Esophagus squamous epithelium (tissue), 5 donors: ENCODE results near the gene C12orf56. TPM values are rescaled to one million over a fixed set of nuclear protein-coding genes. Genes with fewer than 3 reads are reported as not detected.

Experiments used
- DNase-seq: peaks from one replicate; lab custom pipeline; 2025; lab: John Stamatoyannopoulos, UW
- H3K27ac ChIP-seq, 4 donors: fragments of 200-600 bp; sonication (generic); one replicate each; pipeline ENCODE4 v1.5.1; 2016 to 2019; ENCODE audit warnings: mild to moderate bottlenecking in 1 of 4
- H3K27me3 ChIP-seq, 4 donors: fragments of 200-600 bp; sonication (generic); 1 replicate in 3 of 4; 2 replicates in 1 of 4; pipeline versions ENCODE4 v1.5.1 to v1.6.0; 2017 to 2021; ENCODE audit warnings: antibody characterized with exemption in 1 of 4
- H3K36me3 ChIP-seq, 3 donors: fragments of 200-600 bp; sonication (generic); one replicate each; pipeline ENCODE4 v1.5.1; 2016 to 2019
- H3K4me1 ChIP-seq, 3 donors: fragments of 200-600 bp; sonication (generic); one replicate each; pipeline ENCODE4 v1.5.1; 2017 to 2019
- H3K4me3 ChIP-seq, 4 donors: fragments of 200-600 bp; sonication (generic); 1 replicate in 3 of 4; 2 replicates in 1 of 4; pipeline ENCODE4 v1.5.1; 2016 to 2019; ENCODE audit warnings: mild to moderate bottlenecking in 2 of 4, moderate library complexity in 1 of 4
- H3K9me3 ChIP-seq, 3 donors: fragments of 200-600 bp; sonication (generic); one replicate each; pipeline ENCODE4 v1.5.1; 2016 to 2019
- CTCF ChIP-seq, 6 experiments: fragments of 450-650 bp in 4 of 6; fragments of 200-600 bp in 2 of 6; sonication (generic) in 2 of 6; IDR thresholded peaks; one replicate each; pipeline ENCODE4 v1.5.1; 2016 to 2019; ENCODE audit warnings: antibody characterized with exemption in 6 of 6, mild to moderate bottlenecking in 4 of 6, moderate library complexity in 4 of 6
- POLR2A ChIP-seq, 4 donors: fragments of 450-650 bp; IDR thresholded peaks; one replicate each; pipeline ENCODE4 v1.6.1; 2017; ENCODE audit warnings: antibody characterized with exemption in 4 of 4, mild to moderate bottlenecking in 4 of 4, moderate library complexity in 3 of 4
- WGBS, 2 donors: methylation state at CpG; one replicate each; pipeline ENCODE4 v1.1.5; 2018; 5-methylcytosine and 5-hydroxymethylcytosine counted together
- intact Hi-C: fragments of 100-400 bp; cut with DNase I; formaldehyde crosslinking; loops from one replicate; pipeline ENCODE4 v1.15.0; 2022
- total RNA-seq, 4 donors: library from RNA; depleted of rRNA; stranded (reverse); fragments of >200 nt; gene quantifications; one replicate each; pipeline ENCODE4 v1.1.0, GENCODE V29; 2016
- donor health status: DM: yes; HTN: yes; CAD: no.

The C12orf56 gene
- 1 to 10 TPM in 3 of 4 donors, under 1 TPM in 1; 1.00 to 6.8 (median 3.0) TPM for total RNA-seq

GRCh38 chr12:64390275-64390851 is at the start of gene C12orf56:
Gene C12orf56 (minus strand): TSS chr12:64390758. CDS start chr12:64390565, 193 bp downstream.
- Histone ChIP-seq H3K27me3 (peaks cover 0 to 28% (median 0%) of the 10 kb centered on the region in 4 donors), H3K4me3 (peak within 1 kb of the TSS; percentile 33 to 67 (median 42)), H3K4me1 (peaks cover 5 to 62% (median 14%) of the 10 kb centered on the region in 3 donors), H3K36me3 (no peaks in the 10 kb centered on the region), H3K9me3 (no peaks in the 10 kb centered on the region), H3K27ac (peak within 1 kb of the TSS in 1 of 4 donors; percentile 2)
- 11% methylated on average over 11 of the region's 66 CpGs; no CpG with 5 or more reads in 1 of the 2 donors for whole genome bisulfite sequencing, 2 donors
- DNase-seq = no peak
- TF ChIP-seq POLR2A (IDR thresholded peaks at IDR 0.05) (no peak), CTCF (IDR thresholded peaks at IDR 0.05) (no peak)
- intact Hi-C loops = no loop called here

GRCh38 chr12:64440100-64440499 is 49.5 kb upstream of the C12orf56 start:
- H3K36me3 ChIP-seq = peaks cover 7 to 100% (median 24%) of the 10 kb centered on the region in 3 donors
- H3K27ac ChIP-seq = no peak overlapping the region
- no peak overlapping the region for H3K4me3 ChIP-seq
- no peak for DNase-seq
- TF ChIP-seq POLR2A (IDR thresholded peaks at IDR 0.05) = no peak
- no peak for TF ChIP-seq CTCF (IDR thresholded peaks at IDR 0.05)
- WGBS, 2 donors = 100% methylated on average over 1 of the region's 1 CpG
- no peaks in the 10 kb centered on the region for H3K27me3 ChIP-seq
- no peaks in the 10 kb centered on the region for H3K9me3 ChIP-seq
- intact Hi-C loops = no loop called here
- H3K4me1 ChIP-seq = no peaks in the 10 kb centered on the region

- no peaks in the 10 kb centered on the region for H3K9me3 ChIP-seq
- WGBS, 2 donors = 90 to 91% methylated on average over 5 of the region's 5 CpGs
- no peak overlapping the region for H3K27ac ChIP-seq
- intact Hi-C loops = no loop called here
- no peaks in the 10 kb centered on the region for H3K27me3 ChIP-seq
- peaks cover 7 to 100% (median 41%) of the 10 kb centered on the region in 3 donors for H3K36me3 ChIP-seq
- DNase-seq = no peak
- H3K4me1 ChIP-seq = no peaks in the 10 kb centered on the region
- H3K4me3 ChIP-seq = no peak overlapping the region
- TF ChIP-seq CTCF (IDR thresholded peaks at IDR 0.05) = no peak
Measured at GRCh38 chr12:64433915-64434314, 43.4 kb upstream of the C12orf56 start.

GRCh38 chr12:64431791-64432190 is 41.2 kb upstream of the C12orf56 start:
- DNase-seq = no peak
- Histone ChIP-seq H3K27ac (no peak overlapping the region), H3K9me3 (no peaks in the 10 kb centered on the region), H3K4me3 (no peak overlapping the region), H3K4me1 (no peaks in the 10 kb centered on the region), H3K27me3 (no peaks in the 10 kb centered on the region), H3K36me3 (peaks cover 7 to 100% (median 51%) of the 10 kb centered on the region in 3 donors)
- WGBS, 2 donors = 92 to 94% methylated on average over 4 of the region's 4 CpGs
- TF ChIP-seq CTCF (IDR thresholded peaks at IDR 0.05) (no peak), POLR2A (IDR thresholded peaks at IDR 0.05) (no peak)
- intact Hi-C loops = no loop called here

GRCh38 chr12:64430886-64431285 is 40.3 kb upstream of the C12orf56 start:
- DNase-seq = no peak
- no peak overlapping the region for H3K4me3 ChIP-seq
- H3K9me3 ChIP-seq = no peaks in the 10 kb centered on the region
- no peak overlapping the region for H3K27ac ChIP-seq
- TF ChIP-seq POLR2A (IDR thresholded peaks at IDR 0.05) (no peak), CTCF (IDR thresholded peaks at IDR 0.05) (no peak)
- intact Hi-C loops = no loop called here
- no peaks in the 10 kb centered on the region for H3K4me1 ChIP-seq
- peaks cover 4 to 100% (median 55%) of the 10 kb centered on the region in 3 donors for H3K36me3 ChIP-seq
- H3K27me3 ChIP-seq = no peaks in the 10 kb centered on the region
- 45 to 75% methylated on average over 2 of the region's 2 CpGs for WGBS, 2 donors
